Activated CD8-positive, alpha-beta memory T cell treated with anti-CD3 and anti-CD28 coated beads, Interleukin-2, amount 50 U/mL, for 24 hours (primary cell): ENCODE results near the gene SEBOX.
"Not testable (repeated sequence)": the region's sequence is repeated elsewhere in the genome, so short reads cannot be mapped to it uniquely, and the experiment has no call there.

Experiments
- DNase-seq: peaks from one replicate; pipeline ENCODE4 v3.0.0-alpha.2; 2020; ENCODE audit errors: extremely low read depth

The SEBOX gene

DNA sequence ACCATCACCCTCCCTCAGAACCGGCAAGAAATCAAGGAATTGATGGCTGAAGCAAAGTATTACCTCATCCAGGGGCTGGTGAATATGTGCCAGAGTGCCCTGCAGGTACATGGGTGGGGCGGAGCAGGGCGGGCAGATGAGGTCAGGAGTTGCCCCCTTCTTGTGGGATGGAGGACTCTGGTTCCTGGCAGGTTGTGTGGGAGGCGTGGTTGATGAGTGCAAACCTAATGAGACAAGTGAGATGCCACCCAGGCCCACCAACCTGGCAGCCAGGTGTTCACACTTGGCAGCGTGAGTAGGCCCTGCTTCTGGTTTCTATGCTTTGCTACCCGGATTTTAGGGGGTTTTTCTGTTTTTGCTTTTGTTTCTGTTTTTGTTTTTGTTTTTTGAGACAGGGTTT, 24.6 kb downstream of the SEBOX start:
- DNase-seq = no peak

GRCh38 chr17:28339431-28339830, 25.6 kb downstream of the SEBOX start:
- DNase-seq = no peak

DNA sequence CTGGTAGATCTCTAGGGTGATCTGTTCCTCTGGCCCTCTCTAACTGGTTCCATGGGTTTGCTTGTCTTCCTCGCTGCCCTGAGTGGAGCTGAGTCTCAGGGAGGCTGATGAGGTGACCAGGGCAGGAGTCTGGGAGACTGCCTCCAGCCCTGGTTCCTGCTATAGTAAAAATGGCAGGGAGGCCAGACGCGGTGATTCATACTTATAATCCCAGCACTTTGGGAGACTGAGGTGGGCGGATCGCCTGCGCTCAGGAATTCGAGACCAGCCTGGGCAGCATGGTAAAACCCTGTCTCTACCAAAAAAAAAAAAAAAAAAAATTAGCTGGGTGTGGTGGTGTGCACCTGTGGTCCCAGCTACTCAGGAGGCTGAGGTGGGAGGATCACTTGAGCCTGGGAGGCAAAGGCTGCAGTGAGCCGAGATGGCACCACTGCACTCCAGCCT, 26.2 kb downstream of the SEBOX start:
- not testable (repeated sequence) for DNase-seq

DNA sequence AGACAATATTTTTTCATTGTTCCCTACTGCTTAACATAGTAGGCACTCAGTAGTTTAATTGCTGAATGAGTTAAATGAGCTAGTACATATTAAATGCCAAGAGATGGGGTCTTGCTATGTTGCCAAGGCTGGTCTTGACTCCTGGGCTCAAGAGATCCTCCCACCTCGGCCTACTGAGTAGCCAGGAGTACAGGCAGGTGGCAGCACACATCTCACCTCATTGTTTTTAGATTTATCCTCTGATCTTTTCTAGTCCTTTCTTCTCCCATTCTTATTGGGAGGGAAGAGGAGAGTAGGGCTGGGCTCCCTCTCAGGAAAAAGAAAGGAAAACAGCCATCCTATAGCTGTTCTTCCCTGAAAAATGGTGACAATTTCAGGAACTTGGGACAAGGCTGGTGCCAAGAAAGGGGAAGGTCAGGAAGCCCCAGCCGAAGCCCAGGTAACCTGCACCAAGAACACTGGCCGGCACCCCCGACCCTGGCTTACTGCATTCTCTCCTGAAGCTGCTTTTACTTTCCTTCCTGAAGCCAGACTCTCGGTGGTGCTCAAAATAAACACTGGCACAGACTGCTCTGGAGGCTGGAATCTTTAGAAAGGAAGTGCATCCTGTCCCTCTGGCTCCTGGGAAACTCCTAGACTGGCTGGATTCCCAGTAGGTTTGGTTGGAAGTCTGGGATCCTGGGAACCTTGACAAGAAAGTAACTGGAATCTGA, 26.8 kb downstream of the SEBOX start:
- no peak for DNase-seq

DNA sequence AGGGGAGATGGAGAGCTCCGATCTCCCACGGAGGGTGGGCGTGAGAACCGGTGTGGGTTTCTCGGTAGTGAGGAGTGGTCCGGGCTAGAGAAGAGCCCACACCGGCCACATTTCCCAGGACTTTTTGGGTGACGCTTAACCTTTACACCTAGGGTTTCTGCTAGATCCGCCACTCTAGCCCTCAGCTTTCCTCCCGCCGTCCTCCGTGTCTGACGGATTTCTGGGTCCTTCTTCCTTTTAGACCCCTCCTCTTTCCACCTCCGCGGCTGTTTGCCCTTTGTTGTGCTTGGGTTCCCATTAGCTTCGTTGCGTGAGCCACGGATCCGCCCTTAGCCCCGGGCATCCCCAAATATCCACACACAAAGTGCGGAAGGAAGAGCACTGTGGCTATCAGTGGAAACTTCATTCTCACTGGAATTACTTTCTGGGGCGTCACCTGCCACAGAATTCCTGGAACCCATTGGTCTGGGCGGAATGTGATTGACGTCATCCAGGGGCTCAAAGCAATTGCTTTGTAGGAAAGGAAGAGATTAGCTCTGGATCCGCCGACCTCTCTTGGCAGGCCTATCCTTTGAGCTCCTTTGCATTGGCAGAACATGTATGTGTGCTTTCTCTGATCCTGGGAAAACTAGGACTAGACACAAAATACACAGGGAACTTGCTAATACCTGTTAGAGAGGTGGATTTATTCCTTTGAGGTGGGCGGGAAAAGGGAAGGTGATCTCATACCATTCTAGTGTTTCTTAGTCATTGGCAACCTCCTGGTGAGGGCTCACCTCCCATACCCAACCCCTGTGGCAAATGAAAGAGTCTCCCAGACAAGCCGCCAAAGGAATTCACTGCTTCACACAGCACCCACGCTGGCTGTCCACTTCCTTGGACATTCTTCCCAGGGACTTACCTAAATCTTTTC, 28.8 kb downstream of the SEBOX start:
- no peak for DNase-seq

DNA sequence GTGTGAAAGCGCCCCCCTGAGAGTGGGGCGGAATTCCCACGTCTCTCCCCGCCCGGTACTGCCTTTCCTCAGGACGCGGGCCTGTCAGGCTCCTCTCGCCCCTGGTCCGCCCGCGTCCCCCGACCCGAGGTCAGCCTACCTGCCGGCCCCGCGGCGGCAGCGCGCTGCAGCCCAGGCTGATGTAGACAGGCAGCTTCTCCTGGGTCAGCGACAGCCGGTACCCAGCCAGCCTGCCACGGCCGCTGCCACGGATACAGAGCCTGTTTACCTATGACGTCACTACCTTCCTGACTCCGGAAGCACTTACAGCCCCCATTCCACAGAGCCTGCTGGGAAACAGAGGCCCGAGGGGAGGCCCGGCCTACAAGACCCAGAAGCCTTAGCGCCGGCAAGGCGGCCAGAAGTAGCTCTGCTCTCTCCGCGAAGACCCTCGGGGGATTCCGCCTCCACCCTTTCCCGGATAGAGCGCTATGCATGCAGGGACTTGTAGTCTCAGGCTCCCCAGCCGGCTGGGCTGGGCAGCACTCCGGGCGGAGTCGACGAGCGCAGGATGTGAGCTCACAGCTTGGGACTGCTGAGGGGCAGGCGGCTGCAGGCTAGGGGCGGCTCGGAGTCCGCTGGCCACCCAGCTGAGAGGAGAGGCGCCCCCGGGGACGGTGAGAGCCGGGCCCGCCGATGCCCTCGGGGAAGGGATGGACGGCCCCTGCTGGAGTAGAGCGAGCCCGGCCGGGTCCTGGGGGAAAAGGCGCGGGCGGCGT, 29.6 kb downstream of the SEBOX start, which contains the start of the genes IFT20 and TNFAIP1:
Gene IFT20, minus strand, starts transcription at position 272 of the 758 bp plus-strand sequence. CDS start 3,487 bp downstream, outside the sequence.
Gene TNFAIP1, plus strand, starts transcription at position 561 of the 758 bp plus-strand sequence. CDS start 3,761 bp downstream, outside the sequence.
- DNase-seq = peak; percentile 96

DNA sequence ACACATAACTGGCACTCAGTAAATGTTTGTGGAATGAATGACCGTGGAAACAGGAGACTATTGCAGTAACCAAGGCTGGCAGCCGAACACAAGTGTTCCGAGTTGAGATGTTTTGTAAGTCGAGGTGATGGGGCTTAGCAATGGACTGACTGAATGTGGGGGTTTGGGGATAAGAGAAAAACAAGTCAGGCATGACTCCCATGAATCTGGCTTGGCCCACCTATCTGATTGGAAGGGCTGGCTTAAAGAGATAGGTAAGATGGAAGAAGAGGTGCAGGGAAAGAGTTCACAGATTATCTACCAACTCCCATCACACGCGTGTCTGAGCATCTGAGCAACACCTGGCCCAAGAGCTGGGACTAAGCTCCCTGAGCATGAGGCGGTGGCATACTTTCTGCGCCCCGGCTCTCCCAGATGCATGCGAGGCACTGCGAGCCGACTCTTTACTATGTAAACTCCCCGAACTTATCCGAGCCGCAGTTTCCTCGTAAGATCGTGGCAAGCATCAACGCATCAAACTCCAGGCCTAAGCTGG, 30.3 kb downstream of the SEBOX start:
- DNase-seq = no peak

DNA sequence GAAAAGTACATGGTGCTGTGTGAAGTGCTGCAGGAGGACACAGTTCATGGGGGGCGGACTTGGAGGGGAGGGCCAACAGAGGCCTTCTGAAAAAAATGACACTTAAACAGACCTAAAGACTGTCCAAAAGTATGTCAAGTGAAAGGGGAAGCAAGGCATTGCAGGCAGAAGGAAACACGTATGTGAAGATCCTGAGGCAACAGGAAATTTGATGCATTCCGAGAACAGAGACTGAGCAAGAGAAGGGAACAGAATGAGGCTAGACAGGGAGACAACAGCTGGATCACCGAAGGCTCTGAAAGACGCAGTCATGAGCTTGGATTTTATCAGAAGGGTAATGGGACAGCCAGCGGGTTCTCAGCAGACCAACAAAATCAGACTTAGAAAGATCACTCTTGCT, 30.8 kb downstream of the SEBOX start:
- DNase-seq = no peak

- DNase-seq = no peak
These were observed 31.8 kb downstream of the SEBOX start for GRCh38 chr17:28333083-28333746.

DNA sequence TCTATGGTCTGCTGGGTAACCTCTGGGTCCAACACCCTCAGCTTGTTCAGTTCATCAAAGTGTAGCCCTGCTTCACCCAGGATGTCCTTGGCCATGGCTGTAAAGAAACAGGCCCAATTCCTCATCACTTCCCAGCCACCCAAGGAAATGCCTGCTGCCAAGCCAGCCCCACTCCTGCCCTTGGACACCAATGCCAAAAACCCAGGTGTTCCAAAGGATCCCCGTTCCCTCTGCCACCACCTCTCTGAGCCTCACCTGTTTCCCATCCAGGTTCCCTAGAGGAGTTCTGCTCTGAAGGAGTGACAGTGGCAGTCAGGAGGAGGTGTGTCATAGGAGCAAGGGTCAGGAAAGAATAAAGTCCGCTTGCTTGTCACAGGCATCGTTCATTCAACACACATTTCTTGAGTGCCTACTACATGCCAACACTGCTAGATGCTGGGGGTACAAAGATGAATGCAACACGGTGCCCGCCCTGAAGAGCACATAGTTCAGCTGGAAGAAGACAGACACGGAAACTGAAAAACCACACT, 33.0 kb downstream of the SEBOX start:
- no peak for DNase-seq

- DNase-seq = no peak
These were observed 34.3 kb downstream of the SEBOX start for GRCh38 chr17:28330671-28331070.

- no peak for DNase-seq
These were observed 36.7 kb downstream of the SEBOX start for GRCh38 chr17:28328325-28328724.

GRCh38 chr17:28327709-28328108, 37.3 kb downstream of the SEBOX start:
- DNase-seq = no peak

DNA sequence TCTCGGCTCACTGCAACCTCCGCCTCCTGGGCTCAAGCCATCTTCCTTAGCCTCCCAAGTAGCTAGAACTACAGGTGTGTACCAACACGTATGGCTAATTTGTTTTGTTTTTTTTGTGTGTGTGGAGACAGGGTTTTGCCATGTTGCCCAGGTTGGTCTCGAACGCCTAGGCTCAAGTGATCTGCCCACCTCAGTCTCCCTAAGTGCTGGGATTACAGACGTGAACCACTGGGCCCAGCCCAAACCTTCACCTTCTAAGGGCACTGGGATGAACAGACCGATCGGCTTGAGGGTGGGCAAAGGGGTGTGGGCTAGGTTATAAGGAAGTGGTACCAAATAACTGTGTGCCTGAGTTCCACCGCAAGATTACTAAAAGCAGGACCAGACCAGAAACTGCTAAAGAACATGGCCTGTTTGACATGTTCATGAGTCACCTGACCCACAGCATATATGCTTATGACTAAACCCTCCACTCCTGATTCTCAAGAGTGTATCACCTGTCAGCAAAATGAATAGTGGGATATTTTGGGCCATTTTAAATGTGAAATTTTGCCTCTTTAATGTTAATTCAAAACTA, 37.9 kb downstream of the SEBOX start:
- no peak for DNase-seq

DNA sequence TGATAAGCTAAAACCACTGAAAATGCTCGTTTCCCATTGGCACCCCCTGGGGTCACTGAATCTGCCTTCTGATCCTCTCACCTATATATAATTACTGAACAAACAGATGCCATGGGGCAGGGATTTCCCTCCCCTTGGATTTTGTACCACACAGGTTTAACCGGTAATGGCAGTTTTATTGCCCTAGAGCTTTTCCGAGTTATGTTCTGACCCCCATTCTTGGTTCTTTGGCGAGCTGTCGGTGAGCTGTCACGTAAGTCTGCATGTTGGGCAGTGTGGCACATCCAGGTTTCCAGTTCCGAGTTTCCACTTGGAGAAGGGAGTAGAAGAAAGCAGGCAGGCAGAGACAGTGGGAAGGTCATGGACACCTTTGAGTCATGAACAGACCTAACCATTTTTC, 38.9 kb downstream of the SEBOX start:
- DNase-seq = no peak

GRCh38 chr17:28325211-28325610, 39.8 kb downstream of the SEBOX start:
- DNase-seq = no peak

GRCh38 chr17:28324781-28325180, 40.2 kb downstream of the SEBOX start:
- no peak for DNase-seq

DNA sequence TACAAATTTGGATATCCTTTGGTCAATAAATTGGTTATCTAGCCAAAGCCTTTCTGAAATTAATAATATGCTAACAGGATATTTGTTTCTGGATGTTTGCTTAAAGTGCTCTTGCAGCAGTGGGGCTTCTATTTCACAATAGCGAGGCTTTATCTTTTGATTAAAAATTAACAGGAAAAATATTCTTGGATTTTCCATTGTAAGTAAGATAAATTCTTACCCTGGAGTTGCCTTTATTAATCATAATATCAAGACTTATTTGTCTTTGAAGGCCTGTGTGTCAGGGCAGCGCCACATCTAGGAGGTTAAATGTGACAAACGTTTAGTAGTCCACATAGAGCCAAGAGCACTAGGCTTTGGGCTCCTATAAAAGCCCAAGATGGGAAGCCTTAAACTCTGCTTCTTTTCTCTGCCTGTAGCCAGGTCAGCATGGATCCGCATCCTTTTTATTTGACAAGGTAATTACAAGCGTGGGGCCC, 40.7 kb downstream of the SEBOX start:
- no peak for DNase-seq

- DNase-seq = no peak
These were observed 44.6 kb downstream of the SEBOX start for GRCh38 chr17:28320215-28321061.

DNA sequence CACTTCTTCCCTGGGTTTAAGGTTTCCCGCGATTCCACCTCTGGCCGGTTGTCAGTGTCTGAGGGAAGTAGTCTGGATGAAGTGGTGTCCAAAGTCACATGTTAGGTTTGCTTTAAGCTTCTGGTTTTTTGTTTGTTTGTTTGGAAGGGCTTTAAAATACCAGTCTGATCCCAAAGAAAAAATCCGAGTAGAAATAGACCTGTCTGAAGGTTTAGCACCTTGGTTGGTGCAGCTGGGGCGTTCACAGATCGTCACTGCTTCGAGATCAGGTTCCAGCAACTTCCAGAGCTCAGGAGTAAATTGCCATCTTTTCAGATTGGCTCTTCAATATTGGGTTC, 45.4 kb downstream of the SEBOX start:
- DNase-seq = no peak
